Measurements from ENCODE around the gene CTNNBL1.

DNA sequence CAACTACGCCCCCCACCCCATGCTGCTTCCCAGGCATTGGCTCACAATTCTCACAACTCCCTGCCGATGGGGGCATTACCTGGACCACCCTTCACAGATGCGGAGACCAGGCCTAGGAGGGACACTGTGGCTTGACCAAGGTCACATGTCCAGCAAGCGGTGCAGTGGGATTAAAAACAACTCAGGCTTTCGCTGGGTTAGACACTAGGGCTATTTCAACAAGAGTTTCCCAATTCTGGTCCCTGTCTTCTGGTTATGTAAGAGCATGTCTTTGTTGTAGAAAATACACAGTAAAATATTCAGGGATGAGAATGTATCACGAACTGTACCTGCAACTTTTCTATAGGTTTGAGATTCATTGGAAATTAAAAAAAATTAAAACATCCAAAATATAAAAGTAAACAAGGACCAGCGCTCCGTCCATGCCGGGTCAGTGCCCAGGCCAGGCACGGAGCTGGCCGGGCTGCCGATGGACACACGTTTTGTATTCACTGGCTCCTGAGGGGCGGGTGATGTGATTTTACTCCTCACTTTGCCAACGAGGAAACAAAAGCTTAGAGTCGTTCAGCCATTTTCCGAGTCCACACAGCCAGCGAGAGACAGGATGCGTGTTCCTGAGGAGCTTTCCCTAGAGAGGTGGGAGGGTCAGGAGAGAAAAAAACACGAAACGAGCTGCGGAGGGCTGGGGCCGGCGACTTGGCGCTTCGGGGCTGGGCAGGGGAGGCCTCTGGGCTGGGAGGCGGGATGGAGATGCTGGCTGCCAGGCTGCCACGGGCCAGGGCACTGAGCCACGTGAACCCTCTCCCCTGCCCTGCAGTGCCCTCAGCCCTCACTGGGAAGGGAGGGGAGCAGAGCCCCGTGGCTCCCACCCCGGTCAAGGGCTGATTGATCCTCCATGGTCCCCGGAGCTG lies 192.0 kb downstream of the CTNNBL1 start:
- TF ChIP-seq, protein P1, sequence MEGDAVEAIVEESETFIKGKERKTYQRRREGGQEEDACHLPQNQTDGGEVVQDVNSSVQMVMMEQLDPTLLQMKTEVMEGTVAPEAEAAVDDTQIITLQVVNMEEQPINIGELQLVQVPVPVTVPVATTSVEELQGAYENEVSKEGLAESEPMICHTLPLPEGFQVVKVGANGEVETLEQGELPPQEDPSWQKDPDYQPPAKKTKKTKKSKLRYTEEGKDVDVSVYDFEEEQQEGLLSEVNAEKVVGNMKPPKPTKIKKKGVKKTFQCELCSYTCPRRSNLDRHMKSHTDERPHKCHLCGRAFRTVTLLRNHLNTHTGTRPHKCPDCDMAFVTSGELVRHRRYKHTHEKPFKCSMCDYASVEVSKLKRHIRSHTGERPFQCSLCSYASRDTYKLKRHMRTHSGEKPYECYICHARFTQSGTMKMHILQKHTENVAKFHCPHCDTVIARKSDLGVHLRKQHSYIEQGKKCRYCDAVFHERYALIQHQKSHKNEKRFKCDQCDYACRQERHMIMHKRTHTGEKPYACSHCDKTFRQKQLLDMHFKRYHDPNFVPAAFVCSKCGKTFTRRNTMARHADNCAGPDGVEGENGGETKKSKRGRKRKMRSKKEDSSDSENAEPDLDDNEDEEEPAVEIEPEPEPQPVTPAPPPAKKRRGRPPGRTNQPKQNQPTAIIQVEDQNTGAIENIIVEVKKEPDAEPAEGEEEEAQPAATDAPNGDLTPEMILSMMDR (IDR thresholded peaks at IDR 0.05; ENCODE audit: insufficient read depth, low read length): no peak
- TF ChIP-seq SPI1 (IDR thresholded peaks at IDR 0.05; ENCODE audit: borderline replicate concordance, low read depth) (no peak), GABPA (IDR thresholded peaks at IDR 0.05; ENCODE audit: low read depth) (no peak)
